ENCODE measurements around the gene MRPS7. TPM values are rescaled to one million over a fixed set of nuclear protein-coding genes. Genes with fewer than 3 reads are reported as not detected.

The MRPS7 gene
- total RNA-seq, 3 donors from 2014 or later = 37.0 to 46.5 (median 40.1) TPM

DNA sequence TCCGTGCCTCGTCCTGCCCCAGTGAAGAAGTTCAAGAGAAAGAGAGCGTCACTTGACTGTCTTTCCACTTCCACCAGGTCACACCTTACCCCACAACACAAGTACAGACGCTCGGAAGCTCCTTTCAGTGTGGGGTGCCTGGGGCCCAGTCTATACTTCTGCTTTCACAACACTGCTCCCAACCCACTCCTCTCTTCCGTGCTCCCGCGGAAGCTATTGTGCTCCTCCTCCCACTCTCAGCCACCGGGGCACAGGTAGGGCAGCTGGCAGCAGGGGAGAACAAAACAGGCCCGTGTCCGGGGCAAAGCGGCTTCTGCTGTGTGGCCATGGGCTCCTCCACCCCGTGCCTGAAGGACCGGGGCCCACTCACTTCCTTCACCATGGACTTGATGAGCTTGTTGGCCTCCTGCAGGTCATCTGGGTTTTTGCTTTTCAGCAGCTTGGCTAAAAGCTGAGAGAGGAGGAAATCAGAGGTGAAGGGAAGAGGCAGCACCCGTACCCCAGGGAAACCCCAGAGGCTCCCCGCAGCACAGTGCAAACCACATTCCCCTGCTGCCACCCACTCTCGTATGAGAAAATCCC, 19.1 kb upstream of the MRPS7 start:
- TF ChIP-seq CTCF (IDR thresholded peaks at IDR 0.05) (no peak), POLR2A (IDR thresholded peaks at IDR 0.05) (no peak), POLR2AphosphoS5 (IDR thresholded peaks at IDR 0.05) (no peak)
- no peak for DNase-seq (ENCODE audit: low spot score in 2 of 2)
- peaks cover 10% of the 10 kb centered on the region for H3K36me3 ChIP-seq
- no peaks in the 10 kb centered on the region for H3K9me3 ChIP-seq
- intact Hi-C loops (cut with DNase I; ENCODE audit: low total_unique reads) = no loop called here
- peaks cover 0 to 12% of the 10 kb centered on the region in 2 donors for H3K4me1 ChIP-seq
- no peaks in the 10 kb centered on the region for H3K27me3 ChIP-seq
- H3K4me3 ChIP-seq = no peak overlapping the region
- H3K27ac ChIP-seq = no peak overlapping the region

DNA sequence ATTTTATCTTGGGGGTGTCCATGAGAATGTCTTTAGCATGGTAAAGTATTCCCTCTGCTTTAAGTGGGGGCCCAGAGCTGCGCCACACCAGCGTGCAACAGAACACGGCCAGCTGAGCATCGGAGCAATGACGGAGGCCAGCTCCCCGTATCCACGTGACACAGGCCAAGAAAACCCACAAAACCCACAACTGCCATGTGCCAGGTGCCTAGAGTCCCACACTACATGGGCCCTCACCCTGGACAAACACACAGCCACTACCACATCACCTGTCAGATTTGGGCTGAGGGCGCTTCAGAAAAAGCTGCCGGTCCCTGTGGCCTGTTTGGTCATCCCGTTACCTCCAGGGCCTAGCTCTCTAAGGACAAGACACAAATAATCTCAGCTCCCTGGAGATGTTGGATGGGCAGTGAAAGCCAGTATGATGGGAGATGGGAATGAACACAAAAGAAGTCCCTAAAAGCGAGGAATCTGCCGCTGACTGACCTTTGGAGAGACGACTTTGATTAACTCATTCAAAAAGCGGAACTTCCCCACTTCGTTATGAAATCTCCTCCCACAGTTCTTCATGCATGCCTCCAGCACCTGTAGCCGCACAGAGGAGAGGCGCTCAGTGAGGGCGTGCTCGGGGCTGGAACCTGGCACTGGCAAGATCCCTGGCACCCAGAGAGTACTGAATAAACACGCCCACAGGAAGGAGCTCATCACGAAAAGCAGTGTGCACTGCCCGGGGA, 17.4 kb upstream of the MRPS7 start:
- no peak overlapping the region for H3K27ac ChIP-seq
- DNase-seq (ENCODE audit: low spot score in 2 of 2) = no peak
- no peak overlapping the region for H3K4me3 ChIP-seq
- no peaks in the 10 kb centered on the region for H3K27me3 ChIP-seq
- TF ChIP-seq POLR2A (IDR thresholded peaks at IDR 0.05) (no peak), POLR2AphosphoS5 (IDR thresholded peaks at IDR 0.05) (no peak), CTCF (IDR thresholded peaks at IDR 0.05) (no peak)
- peaks cover 10% of the 10 kb centered on the region for H3K36me3 ChIP-seq
- H3K4me1 ChIP-seq = peaks cover 0 to 12% of the 10 kb centered on the region in 2 donors
- intact Hi-C loops (cut with DNase I; ENCODE audit: low total_unique reads) = no loop called here
- no peaks in the 10 kb centered on the region for H3K9me3 ChIP-seq

DNA sequence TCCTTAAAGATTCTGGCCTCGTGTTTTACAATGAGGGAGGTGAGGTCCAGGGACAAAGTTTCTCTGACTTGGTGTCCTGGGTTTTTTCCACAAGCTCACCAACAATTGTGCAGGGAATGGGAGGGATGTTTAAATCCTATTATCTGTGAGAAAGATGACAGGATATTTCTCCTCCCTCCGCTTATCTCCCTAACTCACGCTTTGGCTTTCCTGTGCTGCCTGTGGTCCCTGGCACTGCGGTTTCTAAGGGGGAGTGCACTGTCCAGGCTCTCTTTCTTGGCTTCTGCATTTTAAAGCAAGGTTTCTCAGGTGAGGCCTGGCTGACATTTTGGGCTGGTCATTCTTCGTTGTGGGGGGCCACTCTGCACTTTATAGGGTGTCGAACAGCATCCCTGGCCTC, 16.7 kb upstream of the MRPS7 start:
- H3K36me3 ChIP-seq = peaks cover 10% of the 10 kb centered on the region
- no peaks in the 10 kb centered on the region for H3K27me3 ChIP-seq
- intact Hi-C loops (cut with DNase I; ENCODE audit: low total_unique reads) = no loop called here
- no peaks in the 10 kb centered on the region for H3K9me3 ChIP-seq
- TF ChIP-seq CTCF (IDR thresholded peaks at IDR 0.05) (no peak), POLR2A (IDR thresholded peaks at IDR 0.05) (no peak), POLR2AphosphoS5 (IDR thresholded peaks at IDR 0.05) (no peak)
- peaks cover 0 to 19% of the 10 kb centered on the region in 2 donors for H3K4me1 ChIP-seq
- H3K27ac ChIP-seq = no peak overlapping the region
- no peak overlapping the region for H3K4me3 ChIP-seq
- no peak for DNase-seq (ENCODE audit: low spot score in 2 of 2)

DNA sequence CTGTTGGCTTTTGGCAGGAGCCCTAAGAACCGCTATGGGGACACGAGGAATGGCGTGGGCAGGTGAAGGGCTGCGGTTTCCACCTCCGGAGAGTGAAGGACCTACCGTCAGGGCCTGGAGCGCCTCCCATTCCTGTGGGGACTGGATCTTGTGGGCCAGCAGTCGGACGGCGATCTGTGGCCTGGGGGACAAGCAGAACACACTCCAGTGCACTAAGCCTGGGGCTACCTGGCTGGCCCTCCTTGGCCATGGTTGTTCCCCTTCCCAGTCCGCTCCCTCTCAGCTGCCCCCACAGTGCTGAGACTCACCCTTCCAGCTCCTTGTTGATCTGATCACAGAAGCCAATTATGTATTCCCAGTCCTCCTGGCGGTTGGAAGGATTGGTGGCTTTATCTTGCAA, 15.3 kb upstream of the MRPS7 start:
- Histone ChIP-seq H3K36me3 (peaks cover 5% of the 10 kb centered on the region), H3K27ac (peak overlapping the region; percentile 44 to 58), H3K4me1 (peaks cover 0 to 20% of the 10 kb centered on the region in 2 donors), H3K27me3 (no peaks in the 10 kb centered on the region), H3K9me3 (no peaks in the 10 kb centered on the region), H3K4me3 (no peak overlapping the region)
- intact Hi-C loops (cut with DNase I; ENCODE audit: low total_unique reads) = no loop called here
- DNase-seq (ENCODE audit: low spot score in 2 of 2) = peak in 1 of 2 donors; percentile 56
- TF ChIP-seq POLR2AphosphoS5 (IDR thresholded peaks at IDR 0.05) (no peak), CTCF (IDR thresholded peaks at IDR 0.05) (no peak), POLR2A (IDR thresholded peaks at IDR 0.05) (no peak)

DNA sequence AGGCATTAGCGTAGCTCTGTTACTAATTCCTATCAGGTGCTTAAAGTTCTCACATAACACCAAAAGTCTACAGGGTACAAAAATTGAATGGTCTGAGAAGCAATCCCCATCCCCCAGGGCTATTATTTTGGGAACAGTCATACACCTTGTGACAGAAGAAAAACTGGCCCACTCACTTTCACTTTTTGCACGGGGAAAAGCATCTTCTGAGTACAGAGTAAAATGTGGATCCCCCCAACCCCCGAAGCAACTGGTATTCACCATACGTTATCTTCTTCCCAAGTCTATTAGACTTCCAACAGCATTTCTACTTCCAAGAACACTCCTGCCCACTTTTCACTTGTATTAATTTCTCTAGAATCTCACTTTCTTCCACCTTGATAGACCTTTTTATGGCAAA, 12.1 kb upstream of the MRPS7 start:
- Histone ChIP-seq H3K9me3 (no peaks in the 10 kb centered on the region), H3K36me3 (no peaks in the 10 kb centered on the region), H3K4me1 (peaks cover 0 to 20% of the 10 kb centered on the region in 2 donors), H3K27ac (peak overlapping the region; percentile 58 to 72), H3K4me3 (peak overlapping the region in 2 of 3 donors; percentile 22 to 47), H3K27me3 (no peaks in the 10 kb centered on the region)
- DNase-seq (ENCODE audit: low spot score in 2 of 2) = no peak
- no peak for TF ChIP-seq POLR2A (IDR thresholded peaks at IDR 0.05)
- no peak for TF ChIP-seq POLR2AphosphoS5 (IDR thresholded peaks at IDR 0.05)
- no peak for TF ChIP-seq CTCF (IDR thresholded peaks at IDR 0.05)
- intact Hi-C loops (cut with DNase I; ENCODE audit: low total_unique reads) = no loop called here

Measured in breast epithelium (tissue), 4 donors.